ENCODE measurements around the gene PACRG. TPM values are rescaled to one million over a fixed set of nuclear protein-coding genes. Genes with fewer than 3 reads are reported as not detected.

The PACRG gene
- total RNA-seq, 2 experiments from 2014 or later = 0.78 TPM; not detected in 1

- DNase-seq (no peak), ATAC-seq (no peak)
- POLR2A ChIA-PET = no interaction called here
- Mint-ChIP-seq H3K4me1 (ENCODE audit: low read depth) (no peaks in the 10 kb centered on the region), H3K4me3 (no peak overlapping the region), H3K27me3 (ENCODE audit: low read depth) (no peaks in the 10 kb centered on the region), H3K9me3 (ENCODE audit: insufficient read depth) (no peaks in the 10 kb centered on the region), H3K27ac (no peak overlapping the region), H3K36me3 (ENCODE audit: low read depth) (no peaks in the 10 kb centered on the region)
- CTCF ChIA-PET = no interaction called here
These were observed 29.8 kb upstream of the PACRG start for GRCh38 chr6:162697872-162698403.

- ATAC-seq (no peak), DNase-seq (no peak)
- Mint-ChIP-seq H3K9me3 (ENCODE audit: insufficient read depth) (no peaks in the 10 kb centered on the region), H3K4me1 (ENCODE audit: low read depth) (no peaks in the 10 kb centered on the region), H3K27me3 (ENCODE audit: low read depth) (no peaks in the 10 kb centered on the region), H3K27ac (no peak overlapping the region), H3K36me3 (ENCODE audit: low read depth) (no peaks in the 10 kb centered on the region), H3K4me3 (no peak overlapping the region)
- ChIA-PET POLR2A (no interaction called here), CTCF (no interaction called here)
These were observed 29.3 kb upstream of the PACRG start for GRCh38 chr6:162698440-162698839.

GRCh38 chr6:162699961-162700360, 27.8 kb upstream of the PACRG start:
- Mint-ChIP-seq H3K4me3 (no peak overlapping the region), H3K4me1 (ENCODE audit: low read depth) (no peaks in the 10 kb centered on the region), H3K27me3 (ENCODE audit: low read depth) (no peaks in the 10 kb centered on the region), H3K36me3 (ENCODE audit: low read depth) (no peaks in the 10 kb centered on the region), H3K27ac (no peak overlapping the region), H3K9me3 (ENCODE audit: insufficient read depth) (no peaks in the 10 kb centered on the region)
- ChIA-PET CTCF (no interaction called here), POLR2A (no interaction called here)
- no peak for DNase-seq
- no peak for ATAC-seq

DNA sequence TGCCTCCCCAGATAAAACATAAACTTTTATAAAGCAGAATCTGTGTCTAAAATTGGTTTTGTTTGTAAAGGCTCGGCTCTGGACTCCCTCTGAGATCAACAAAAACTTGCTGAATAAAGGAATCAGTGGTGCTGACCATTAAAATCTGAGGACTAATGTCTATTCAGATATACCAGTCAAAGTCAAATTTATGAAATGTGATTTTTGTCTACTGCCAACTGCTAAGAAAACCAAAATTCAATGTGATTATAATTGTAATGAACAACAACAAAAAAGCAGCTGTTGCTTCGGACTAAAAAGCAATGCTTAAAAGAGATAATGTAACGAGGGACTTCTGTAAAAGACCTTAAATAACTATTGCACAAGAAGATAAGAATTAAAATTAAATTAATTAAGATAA, 26.8 kb upstream of the PACRG start:
- ChIA-PET POLR2A (no interaction called here), CTCF (no interaction called here)
- H3K27ac Mint-ChIP-seq = no peak overlapping the region
- H3K4me3 Mint-ChIP-seq = no peak overlapping the region
- H3K27me3 Mint-ChIP-seq (ENCODE audit: low read depth) = no peaks in the 10 kb centered on the region
- DNase-seq (no peak), ATAC-seq (no peak)
- H3K9me3 Mint-ChIP-seq (ENCODE audit: insufficient read depth) = no peaks in the 10 kb centered on the region
- H3K36me3 Mint-ChIP-seq (ENCODE audit: low read depth) = no peaks in the 10 kb centered on the region
- no peaks in the 10 kb centered on the region for H3K4me1 Mint-ChIP-seq (ENCODE audit: low read depth)

DNA sequence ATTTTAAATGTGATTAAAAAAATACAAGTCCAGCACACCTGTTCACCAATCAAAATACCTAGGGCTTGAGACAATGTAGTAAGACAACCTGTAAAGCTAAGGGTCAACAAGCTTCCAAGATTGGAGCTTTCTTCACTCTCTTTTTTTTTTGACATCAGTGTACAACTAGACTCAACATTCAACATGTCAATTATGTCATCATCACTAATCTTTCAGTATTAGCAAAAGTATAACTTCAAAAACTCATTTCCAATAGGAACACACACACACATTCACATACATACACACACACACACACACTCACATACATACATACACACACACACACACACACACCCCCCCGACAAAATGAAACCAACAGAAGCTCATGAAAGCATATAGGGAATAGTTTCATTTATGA, 26.2 kb upstream of the PACRG start:
- Mint-ChIP-seq H3K4me3 (no peak overlapping the region), H3K9me3 (ENCODE audit: insufficient read depth) (no peaks in the 10 kb centered on the region), H3K27me3 (ENCODE audit: low read depth) (no peaks in the 10 kb centered on the region), H3K27ac (no peak overlapping the region), H3K4me1 (ENCODE audit: low read depth) (no peaks in the 10 kb centered on the region), H3K36me3 (ENCODE audit: low read depth) (no peaks in the 10 kb centered on the region)
- no peak for DNase-seq
- ATAC-seq = no peak
- CTCF ChIA-PET = no interaction called here
- POLR2A ChIA-PET = interaction anchor here (0.6 kb wide), 1 partner anchor 896 kb away, joined by 3 read pairs; no protein-coding TSS in a partner anchor

- no peak overlapping the region for H3K27ac Mint-ChIP-seq
- H3K27me3 Mint-ChIP-seq (ENCODE audit: low read depth) = no peaks in the 10 kb centered on the region
- no peaks in the 10 kb centered on the region for H3K36me3 Mint-ChIP-seq (ENCODE audit: low read depth)
- no peak overlapping the region for H3K4me3 Mint-ChIP-seq
- no peaks in the 10 kb centered on the region for H3K4me1 Mint-ChIP-seq (ENCODE audit: low read depth)
- DNase-seq (no peak), ATAC-seq (no peak)
- CTCF ChIA-PET = no interaction called here
- POLR2A ChIA-PET = no interaction called here
- H3K9me3 Mint-ChIP-seq (ENCODE audit: insufficient read depth) = no peaks in the 10 kb centered on the region
These were observed 25.3 kb upstream of the PACRG start for GRCh38 chr6:162702446-162702845.

GRCh38 chr6:162704001-162704400, 23.8 kb upstream of the PACRG start:
- Mint-ChIP-seq H3K27me3 (ENCODE audit: low read depth) (no peaks in the 10 kb centered on the region), H3K4me3 (no peak overlapping the region), H3K9me3 (ENCODE audit: insufficient read depth) (no peaks in the 10 kb centered on the region), H3K36me3 (ENCODE audit: low read depth) (no peaks in the 10 kb centered on the region), H3K27ac (no peak overlapping the region), H3K4me1 (ENCODE audit: low read depth) (no peaks in the 10 kb centered on the region)
- POLR2A ChIA-PET = no interaction called here
- CTCF ChIA-PET = no interaction called here
- ATAC-seq = no peak
- no peak for DNase-seq

- Mint-ChIP-seq H3K9me3 (ENCODE audit: insufficient read depth) (no peaks in the 10 kb centered on the region), H3K4me1 (ENCODE audit: low read depth) (no peaks in the 10 kb centered on the region), H3K27me3 (ENCODE audit: low read depth) (no peaks in the 10 kb centered on the region), H3K4me3 (no peak overlapping the region), H3K36me3 (ENCODE audit: low read depth) (no peaks in the 10 kb centered on the region), H3K27ac (no peak overlapping the region)
- DNase-seq = no peak
- CTCF ChIA-PET = no interaction called here
- POLR2A ChIA-PET = no interaction called here
- ATAC-seq = no peak
These were observed 22.0 kb upstream of the PACRG start for GRCh38 chr6:162705736-162706135.

GRCh38 chr6:162706232-162706631, 21.5 kb upstream of the PACRG start:
- POLR2A ChIA-PET = no interaction called here
- Mint-ChIP-seq H3K27ac (no peak overlapping the region), H3K4me1 (ENCODE audit: low read depth) (no peaks in the 10 kb centered on the region), H3K27me3 (ENCODE audit: low read depth) (no peaks in the 10 kb centered on the region), H3K4me3 (no peak overlapping the region), H3K36me3 (ENCODE audit: low read depth) (no peaks in the 10 kb centered on the region), H3K9me3 (ENCODE audit: insufficient read depth) (no peaks in the 10 kb centered on the region)
- DNase-seq (no peak), ATAC-seq (no peak)
- CTCF ChIA-PET = no interaction called here

- no peak overlapping the region for H3K27ac Mint-ChIP-seq
- ATAC-seq = no peak
- no peak for DNase-seq
- ChIA-PET CTCF (no interaction called here), POLR2A (no interaction called here)
- no peaks in the 10 kb centered on the region for H3K36me3 Mint-ChIP-seq (ENCODE audit: low read depth)
- no peaks in the 10 kb centered on the region for H3K4me1 Mint-ChIP-seq (ENCODE audit: low read depth)
- H3K4me3 Mint-ChIP-seq = no peak overlapping the region
- no peaks in the 10 kb centered on the region for H3K27me3 Mint-ChIP-seq (ENCODE audit: low read depth)
- no peaks in the 10 kb centered on the region for H3K9me3 Mint-ChIP-seq (ENCODE audit: insufficient read depth)
These were observed 18.8 kb upstream of the PACRG start for GRCh38 chr6:162708971-162709370.

GRCh38 chr6:162709431-162709830, 18.3 kb upstream of the PACRG start:
- no peak overlapping the region for H3K4me3 Mint-ChIP-seq
- no peaks in the 10 kb centered on the region for H3K36me3 Mint-ChIP-seq (ENCODE audit: low read depth)
- POLR2A ChIA-PET = no interaction called here
- CTCF ChIA-PET = no interaction called here
- H3K9me3 Mint-ChIP-seq (ENCODE audit: insufficient read depth) = no peaks in the 10 kb centered on the region
- no peak for DNase-seq
- H3K27me3 Mint-ChIP-seq (ENCODE audit: low read depth) = no peaks in the 10 kb centered on the region
- H3K4me1 Mint-ChIP-seq (ENCODE audit: low read depth) = no peaks in the 10 kb centered on the region
- no peak overlapping the region for H3K27ac Mint-ChIP-seq
- no peak for ATAC-seq

GRCh38 chr6:162710419-162710818, 17.4 kb upstream of the PACRG start:
- H3K27ac Mint-ChIP-seq = no peak overlapping the region
- ATAC-seq (no peak), DNase-seq (no peak)
- H3K9me3 Mint-ChIP-seq (ENCODE audit: insufficient read depth) = no peaks in the 10 kb centered on the region
- CTCF ChIA-PET = no interaction called here
- H3K4me1 Mint-ChIP-seq (ENCODE audit: low read depth) = no peaks in the 10 kb centered on the region
- no peaks in the 10 kb centered on the region for H3K36me3 Mint-ChIP-seq (ENCODE audit: low read depth)
- H3K4me3 Mint-ChIP-seq = no peak overlapping the region
- POLR2A ChIA-PET = no interaction called here
- H3K27me3 Mint-ChIP-seq (ENCODE audit: low read depth) = no peaks in the 10 kb centered on the region

DNA sequence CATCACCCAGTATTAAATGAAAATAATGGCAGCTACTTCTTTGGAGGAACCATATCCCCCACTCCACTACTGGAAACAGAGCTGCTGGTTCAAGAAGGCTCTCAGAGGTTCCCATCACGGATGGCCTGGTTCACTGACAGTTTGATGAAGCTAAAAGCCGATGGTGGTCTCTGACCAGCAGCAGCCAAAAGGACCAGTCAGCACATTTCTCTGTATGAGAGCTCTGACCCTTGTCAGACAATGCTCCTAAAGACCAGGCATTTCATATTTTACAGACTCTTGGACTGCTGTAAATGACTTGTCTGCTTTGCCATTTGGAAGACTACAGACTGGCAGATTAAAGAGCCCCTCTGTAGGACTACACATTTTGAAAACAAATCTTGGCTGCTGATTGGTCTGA, 16.8 kb upstream of the PACRG start:
- ChIA-PET CTCF (no interaction called here), POLR2A (no interaction called here)
- Mint-ChIP-seq H3K4me3 (no peak overlapping the region), H3K36me3 (ENCODE audit: low read depth) (no peaks in the 10 kb centered on the region), H3K4me1 (ENCODE audit: low read depth) (no peaks in the 10 kb centered on the region), H3K27me3 (ENCODE audit: low read depth) (no peaks in the 10 kb centered on the region), H3K27ac (no peak overlapping the region), H3K9me3 (ENCODE audit: insufficient read depth) (no peaks in the 10 kb centered on the region)
- ATAC-seq (no peak), DNase-seq (no peak)

All from activated CD8-positive, alpha-beta T cell treated with anti-CD3 and anti-CD28 coated beads, Interleukin-2, amount 10 ng/mL, durations not matched to agents 7 days and 5 days (primary cell).